NCI-H128 (cell line): ENCODE data around the gene CBLL1.
A peak's percentile ranks its signal among the peaks of the same experiment; 100 is the strongest.

Experiments used
- DNase-seq: peaks from one replicate; lab custom pipeline; 2025; ENCODE audit not compliant: unreplicated experiment; lab: John Stamatoyannopoulos, UW

CBLL1 gene

GRCh38 chr7:107742678-107743566, 1.0 kb upstream of the CBLL1 start:
- peak; percentile 62 for DNase-seq

- DNase-seq, result no peak
Observed at GRCh38 chr7:107744345-107744750, 406 bp downstream of the CBLL1 start.

GRCh38 chr7:107746006-107746405, 2.1 kb downstream of the CBLL1 start:
- DNase-seq, result no peak

- DNase-seq, result no peak
Observed at GRCh38 chr7:107751113-107751512, 7.2 kb downstream of the CBLL1 start.

- DNase-seq, result no peak
Observed at GRCh38 chr7:107754642-107755041, 10.7 kb downstream of the CBLL1 start.

GRCh38 chr7:107758667-107759066, 14.7 kb downstream of the CBLL1 start:
- DNase-seq, result no peak

GRCh38 chr7:107767391-107767790, 23.4 kb downstream of the CBLL1 start:
- DNase-seq, result no peak

- no peak for DNase-seq
Observed at GRCh38 chr7:107768263-107768662, 24.3 kb downstream of the CBLL1 start.

- no peak for DNase-seq
Observed at GRCh38 chr7:107773027-107773426, 29.1 kb downstream of the CBLL1 start.

GRCh38 chr7:107777702-107778101, 33.8 kb downstream of the CBLL1 start:
- no peak for DNase-seq

GRCh38 chr7:107778283-107778682, 34.3 kb downstream of the CBLL1 start:
- DNase-seq, result no peak

- no peak for DNase-seq
Observed at GRCh38 chr7:107779647-107780099, 35.7 kb downstream of the CBLL1 start.

- no peak for DNase-seq
Observed at GRCh38 chr7:107782374-107782773, 38.4 kb downstream of the CBLL1 start.

GRCh38 chr7:107783648-107784047, 39.7 kb downstream of the CBLL1 start:
- DNase-seq, result no peak

- no peak for DNase-seq
Observed at GRCh38 chr7:107785170-107785569, 41.2 kb downstream of the CBLL1 start.

- DNase-seq, result no peak
Observed at GRCh38 chr7:107785926-107786325, 42.0 kb downstream of the CBLL1 start.

GRCh38 chr7:107788216-107788615, 44.3 kb downstream of the CBLL1 start:
- DNase-seq, result no peak

- DNase-seq, result no peak
Observed at GRCh38 chr7:107788662-107789061, 44.7 kb downstream of the CBLL1 start.

- DNase-seq, result no peak
Observed at GRCh38 chr7:107789647-107790046, 45.7 kb downstream of the CBLL1 start.

- DNase-seq, result no peak
Observed at GRCh38 chr7:107792364-107792763, 48.4 kb downstream of the CBLL1 start.

- DNase-seq, result no peak
Observed at GRCh38 chr7:107799647-107800264, 55.8 kb downstream of the CBLL1 start.

- DNase-seq, result no peak
Observed at GRCh38 chr7:107803009-107803610, 59.2 kb downstream of the CBLL1 start, which contains the start of gene SLC26A3. Gene SLC26A3, minus strand, starts transcription at chr7:107803223. Its CDS starts 8,714 bp downstream, at chr7:107794509.
